Right lobe of liver (tissue), 4 donors: Measurements from ENCODE around the gene RTN4R.
"Not testable (repeated sequence)": the region's sequence is repeated elsewhere in the genome, so short reads cannot be mapped to it uniquely, and the experiment has no call there.

Experiments
- POLR2A ChIP-seq: fragments of 450-650 bp; IDR thresholded peaks from one replicate; pipeline ENCODE4 v1.6.1; 2017; ENCODE audit warnings: antibody characterized with exemption, mild to moderate bottlenecking
- TF ChIP-seq, protein P1 (sequence below), 4 donors: fragments of 200-600 bp in 3 of 4; fragments of 450-650 bp in 1 of 4; IDR thresholded peaks; one replicate each; pipeline versions ENCODE4 v1.5.1 to v1.8.0; 2016 to 2022; ENCODE audit warnings: antibody characterized with exemption in 4 of 4, mild to moderate bottlenecking in 2 of 4
- donor health status: DM: no; HTN: no; CAD: no.
- donor health status: DM: no; HTN: no; CAD: no.
- donor health status: DM: no; HTN: yes; CAD: no.

DNA sequence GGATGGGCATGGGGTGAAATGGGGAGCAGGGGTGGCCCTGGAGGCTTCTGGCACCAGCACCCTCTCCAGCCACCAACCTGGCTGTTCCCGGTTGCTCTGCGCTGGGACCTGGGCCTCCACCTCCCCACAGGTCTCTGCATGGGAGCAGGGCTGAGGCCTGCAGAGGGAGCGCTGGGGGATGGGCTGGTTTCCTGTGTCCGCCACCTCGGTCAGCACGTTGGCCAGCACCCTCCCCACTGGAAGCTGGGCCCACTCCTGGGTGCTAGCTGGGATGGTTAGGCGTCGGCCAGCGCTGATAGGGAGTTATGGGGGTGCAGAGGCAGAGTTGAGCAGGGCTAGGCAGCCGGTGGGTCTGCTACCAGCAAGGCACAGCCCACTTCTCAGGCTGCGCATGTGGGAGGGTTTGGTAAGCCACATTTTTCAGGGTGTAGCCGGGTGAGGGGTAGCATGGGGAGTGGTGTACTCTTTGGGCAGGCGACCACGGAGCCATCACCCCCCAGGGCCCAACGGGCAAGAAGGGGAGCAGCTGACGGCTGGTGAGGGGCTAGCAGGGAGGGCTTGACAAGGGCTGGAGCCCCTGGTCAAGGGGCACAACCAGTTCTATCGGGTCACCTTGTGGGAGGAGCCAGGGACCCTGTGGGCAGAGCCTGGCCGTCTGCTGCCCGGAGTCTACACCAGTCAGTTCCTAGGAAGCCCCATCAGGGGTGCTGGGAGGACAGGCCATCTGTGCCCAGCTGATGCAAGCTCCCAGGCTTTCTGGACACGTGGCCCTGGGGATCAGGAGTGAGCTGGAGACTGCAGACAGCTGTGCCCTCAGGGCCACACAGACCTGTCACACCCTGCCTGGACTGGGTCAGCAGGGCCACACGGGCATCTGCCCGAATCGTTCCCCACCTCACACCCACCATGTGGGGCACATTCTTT lies 2.3 kb upstream of the RTN4R start:
- TF ChIP-seq, protein P1, sequence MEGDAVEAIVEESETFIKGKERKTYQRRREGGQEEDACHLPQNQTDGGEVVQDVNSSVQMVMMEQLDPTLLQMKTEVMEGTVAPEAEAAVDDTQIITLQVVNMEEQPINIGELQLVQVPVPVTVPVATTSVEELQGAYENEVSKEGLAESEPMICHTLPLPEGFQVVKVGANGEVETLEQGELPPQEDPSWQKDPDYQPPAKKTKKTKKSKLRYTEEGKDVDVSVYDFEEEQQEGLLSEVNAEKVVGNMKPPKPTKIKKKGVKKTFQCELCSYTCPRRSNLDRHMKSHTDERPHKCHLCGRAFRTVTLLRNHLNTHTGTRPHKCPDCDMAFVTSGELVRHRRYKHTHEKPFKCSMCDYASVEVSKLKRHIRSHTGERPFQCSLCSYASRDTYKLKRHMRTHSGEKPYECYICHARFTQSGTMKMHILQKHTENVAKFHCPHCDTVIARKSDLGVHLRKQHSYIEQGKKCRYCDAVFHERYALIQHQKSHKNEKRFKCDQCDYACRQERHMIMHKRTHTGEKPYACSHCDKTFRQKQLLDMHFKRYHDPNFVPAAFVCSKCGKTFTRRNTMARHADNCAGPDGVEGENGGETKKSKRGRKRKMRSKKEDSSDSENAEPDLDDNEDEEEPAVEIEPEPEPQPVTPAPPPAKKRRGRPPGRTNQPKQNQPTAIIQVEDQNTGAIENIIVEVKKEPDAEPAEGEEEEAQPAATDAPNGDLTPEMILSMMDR (IDR thresholded peaks at IDR 0.05) = peak in 2 of 4 donors; percentile 7 to 9
- not testable (repeated sequence) for TF ChIP-seq POLR2A
